AG09309 (cell line): ENCODE measurements around the gene RAD52.

ENCODE experiments used
- DNase-seq: peaks from one replicate; pipeline ENCODE4 v3.0.0-alpha.2; 2010; ENCODE audit warnings: low read depth
- H3K4me3 ChIP-seq: 2 replicates; pipeline ENCODE4 v1.5.1; 2011; ENCODE audit warnings: mild to moderate bottlenecking, low read depth, low read length, moderate library complexity; ENCODE audit not compliant: control insufficient read depth
- TF ChIP-seq, protein P1 (sequence below): IDR thresholded peaks from 2 replicates; pipeline ENCODE4 v1.5.1; 2011; ENCODE audit warnings: mild to moderate bottlenecking, low read depth, low read length, inconsistent platforms; ENCODE audit not compliant: insufficient read depth, control insufficient read depth; ENCODE audit errors: missing control alignments

The RAD52 gene

GRCh38 chr12:865614-866013 is 83.9 kb downstream of the RAD52 start:
- no peak for DNase-seq
- TF ChIP-seq, protein P1, sequence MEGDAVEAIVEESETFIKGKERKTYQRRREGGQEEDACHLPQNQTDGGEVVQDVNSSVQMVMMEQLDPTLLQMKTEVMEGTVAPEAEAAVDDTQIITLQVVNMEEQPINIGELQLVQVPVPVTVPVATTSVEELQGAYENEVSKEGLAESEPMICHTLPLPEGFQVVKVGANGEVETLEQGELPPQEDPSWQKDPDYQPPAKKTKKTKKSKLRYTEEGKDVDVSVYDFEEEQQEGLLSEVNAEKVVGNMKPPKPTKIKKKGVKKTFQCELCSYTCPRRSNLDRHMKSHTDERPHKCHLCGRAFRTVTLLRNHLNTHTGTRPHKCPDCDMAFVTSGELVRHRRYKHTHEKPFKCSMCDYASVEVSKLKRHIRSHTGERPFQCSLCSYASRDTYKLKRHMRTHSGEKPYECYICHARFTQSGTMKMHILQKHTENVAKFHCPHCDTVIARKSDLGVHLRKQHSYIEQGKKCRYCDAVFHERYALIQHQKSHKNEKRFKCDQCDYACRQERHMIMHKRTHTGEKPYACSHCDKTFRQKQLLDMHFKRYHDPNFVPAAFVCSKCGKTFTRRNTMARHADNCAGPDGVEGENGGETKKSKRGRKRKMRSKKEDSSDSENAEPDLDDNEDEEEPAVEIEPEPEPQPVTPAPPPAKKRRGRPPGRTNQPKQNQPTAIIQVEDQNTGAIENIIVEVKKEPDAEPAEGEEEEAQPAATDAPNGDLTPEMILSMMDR, result no peak
- H3K4me3 ChIP-seq, result no peak overlapping the region

- no peak overlapping the region for H3K4me3 ChIP-seq
- TF ChIP-seq, protein P1, result no peak
- DNase-seq, result no peak
Observed at GRCh38 chr12:863285-863684, 86.2 kb downstream of the RAD52 start.

GRCh38 chr12:862303-862911 is 87.1 kb downstream of the RAD52 start:
- TF ChIP-seq, protein P1, result no peak
- H3K4me3 ChIP-seq, result no peak overlapping the region
- DNase-seq, result no peak
